ENCODE data around the gene SAMD4A.

The SAMD4A gene

DNA sequence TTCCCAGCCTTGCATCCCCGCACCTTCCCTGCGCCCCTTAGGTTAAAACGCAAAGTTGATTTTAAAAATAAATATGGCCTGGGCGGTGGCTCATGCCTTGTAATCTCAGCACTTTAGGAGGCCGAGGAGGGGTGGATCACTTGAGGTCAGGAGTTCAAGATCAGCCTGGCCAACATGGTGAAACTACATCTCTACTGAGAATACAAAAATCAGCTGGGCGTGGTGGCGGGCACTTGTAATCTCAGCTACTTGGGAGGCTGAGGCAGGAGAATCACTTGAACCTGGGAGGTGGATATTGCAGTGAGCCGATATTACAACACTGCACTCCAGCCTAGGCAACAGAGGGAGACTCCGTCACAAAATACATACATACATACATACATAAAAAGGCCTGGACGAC is 239.7 kb downstream of the SAMD4A start:
- H3K36me3 Mint-ChIP-seq (ENCODE audit: low read depth) = no peaks in the 10 kb centered on the region
- no peaks in the 10 kb centered on the region for H3K9me3 Mint-ChIP-seq
- DNase-seq = no peak
- peaks cover 43% of the 10 kb centered on the region for H3K27me3 Mint-ChIP-seq (ENCODE audit: low read depth, poor library complexity)
- H3K4me1 Mint-ChIP-seq = peaks cover 28% of the 10 kb centered on the region
- H3K4me3 Mint-ChIP-seq = no peak overlapping the region
- H3K27ac Mint-ChIP-seq = no peak overlapping the region
- TF ChIP-seq, protein P1, sequence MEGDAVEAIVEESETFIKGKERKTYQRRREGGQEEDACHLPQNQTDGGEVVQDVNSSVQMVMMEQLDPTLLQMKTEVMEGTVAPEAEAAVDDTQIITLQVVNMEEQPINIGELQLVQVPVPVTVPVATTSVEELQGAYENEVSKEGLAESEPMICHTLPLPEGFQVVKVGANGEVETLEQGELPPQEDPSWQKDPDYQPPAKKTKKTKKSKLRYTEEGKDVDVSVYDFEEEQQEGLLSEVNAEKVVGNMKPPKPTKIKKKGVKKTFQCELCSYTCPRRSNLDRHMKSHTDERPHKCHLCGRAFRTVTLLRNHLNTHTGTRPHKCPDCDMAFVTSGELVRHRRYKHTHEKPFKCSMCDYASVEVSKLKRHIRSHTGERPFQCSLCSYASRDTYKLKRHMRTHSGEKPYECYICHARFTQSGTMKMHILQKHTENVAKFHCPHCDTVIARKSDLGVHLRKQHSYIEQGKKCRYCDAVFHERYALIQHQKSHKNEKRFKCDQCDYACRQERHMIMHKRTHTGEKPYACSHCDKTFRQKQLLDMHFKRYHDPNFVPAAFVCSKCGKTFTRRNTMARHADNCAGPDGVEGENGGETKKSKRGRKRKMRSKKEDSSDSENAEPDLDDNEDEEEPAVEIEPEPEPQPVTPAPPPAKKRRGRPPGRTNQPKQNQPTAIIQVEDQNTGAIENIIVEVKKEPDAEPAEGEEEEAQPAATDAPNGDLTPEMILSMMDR (IDR thresholded peaks at IDR 0.05) = no peak

DNA sequence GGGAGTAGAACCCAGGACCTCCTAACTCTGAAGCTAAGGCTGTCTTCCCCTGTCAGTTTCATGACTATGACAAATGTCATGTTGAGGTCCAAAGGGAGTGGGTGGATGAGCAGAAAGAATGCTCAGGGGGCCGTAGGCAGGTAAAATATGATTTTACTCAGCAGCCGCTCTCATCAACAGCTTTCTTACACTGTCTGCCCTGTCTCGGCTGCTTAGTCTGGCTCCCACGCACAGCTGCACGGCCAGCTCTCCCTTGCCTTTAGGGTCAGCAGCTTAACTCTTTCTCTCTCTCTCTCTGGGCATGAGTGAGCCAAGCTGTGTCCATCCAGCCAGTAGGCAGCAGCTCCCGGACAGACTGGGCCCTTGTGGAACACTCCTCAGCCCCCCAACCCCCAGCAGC is 240.5 kb downstream of the SAMD4A start:
- H3K4me1 Mint-ChIP-seq = peaks cover 28% of the 10 kb centered on the region
- peaks cover 35% of the 10 kb centered on the region for H3K27me3 Mint-ChIP-seq (ENCODE audit: low read depth, poor library complexity)
- no peak overlapping the region for H3K4me3 Mint-ChIP-seq
- H3K36me3 Mint-ChIP-seq (ENCODE audit: low read depth) = no peaks in the 10 kb centered on the region
- TF ChIP-seq, protein P1 (IDR thresholded peaks at IDR 0.05) = no peak
- DNase-seq = no peak
- H3K9me3 Mint-ChIP-seq = no peaks in the 10 kb centered on the region
- H3K27ac Mint-ChIP-seq = no peak overlapping the region

DNA sequence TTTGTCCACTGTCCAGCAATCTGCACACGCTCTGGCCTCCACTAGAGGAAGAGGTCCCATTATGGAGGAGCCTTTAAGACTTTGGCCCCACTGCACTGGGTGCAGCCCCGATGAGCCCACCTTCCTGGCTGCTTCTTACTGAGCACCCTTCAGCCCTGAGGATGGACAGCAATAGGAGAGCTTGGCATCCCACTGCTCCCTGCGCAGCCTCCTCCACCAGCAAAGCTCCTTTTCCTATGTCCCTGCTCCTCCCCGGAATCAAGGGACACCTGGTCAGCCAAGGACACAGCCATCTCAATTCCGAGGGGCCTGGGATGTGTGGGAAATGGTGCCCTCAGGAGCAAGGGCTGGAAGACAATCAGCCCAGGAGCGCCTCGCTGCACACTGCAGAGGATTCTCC is 241.0 kb downstream of the SAMD4A start:
- no peak overlapping the region for H3K27ac Mint-ChIP-seq
- TF ChIP-seq, protein P1 (IDR thresholded peaks at IDR 0.05) = no peak
- no peak for DNase-seq
- peaks cover 35% of the 10 kb centered on the region for H3K27me3 Mint-ChIP-seq (ENCODE audit: low read depth, poor library complexity)
- no peaks in the 10 kb centered on the region for H3K9me3 Mint-ChIP-seq
- no peak overlapping the region for H3K4me3 Mint-ChIP-seq
- peaks cover 28% of the 10 kb centered on the region for H3K4me1 Mint-ChIP-seq
- no peaks in the 10 kb centered on the region for H3K36me3 Mint-ChIP-seq (ENCODE audit: low read depth)

DNA sequence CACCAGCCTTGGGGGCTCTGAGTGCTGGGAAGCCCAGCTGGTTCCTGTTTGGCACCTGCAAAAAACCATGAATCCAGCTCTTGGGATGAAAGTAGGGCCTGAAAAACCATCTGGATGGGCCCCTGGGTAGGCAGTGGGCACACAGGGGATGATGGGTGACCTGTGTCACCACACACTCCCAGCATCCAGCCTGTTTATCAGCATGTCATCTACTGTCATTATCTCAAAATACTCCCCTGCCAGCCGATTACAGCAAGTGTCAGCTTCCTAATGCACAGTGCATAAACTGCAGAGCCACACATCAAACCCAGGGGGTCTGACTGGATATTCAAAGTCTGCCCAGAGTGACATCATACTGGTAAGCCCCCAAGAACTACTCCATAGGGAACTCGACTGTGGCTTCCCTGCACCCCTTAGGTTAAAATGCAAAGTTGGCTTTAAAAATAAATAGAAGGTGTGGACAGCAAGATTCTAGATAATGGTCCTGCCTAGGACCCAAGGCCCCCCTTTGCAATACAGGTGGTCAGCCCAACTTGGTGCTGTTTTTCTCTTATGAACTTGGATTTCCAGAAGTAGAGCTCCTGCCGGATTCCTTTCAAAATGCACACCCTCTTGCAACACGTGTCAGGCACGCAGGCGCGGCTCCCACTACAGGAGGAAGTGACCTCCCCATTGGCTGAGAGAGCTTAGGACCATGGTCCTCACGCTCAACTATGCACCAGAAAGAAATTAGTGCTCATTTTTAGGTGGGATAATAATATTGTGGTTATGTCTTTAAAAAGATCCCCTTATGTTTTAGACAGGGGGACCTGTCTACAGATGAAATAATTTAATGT is 241.6 kb downstream of the SAMD4A start:
- no peak for DNase-seq
- no peaks in the 10 kb centered on the region for H3K9me3 Mint-ChIP-seq
- peaks cover 25% of the 10 kb centered on the region for H3K4me1 Mint-ChIP-seq
- H3K27ac Mint-ChIP-seq = no peak overlapping the region
- TF ChIP-seq, protein P1 (IDR thresholded peaks at IDR 0.05) = no peak
- H3K36me3 Mint-ChIP-seq (ENCODE audit: low read depth) = no peaks in the 10 kb centered on the region
- no peak overlapping the region for H3K4me3 Mint-ChIP-seq
- peaks cover 37% of the 10 kb centered on the region for H3K27me3 Mint-ChIP-seq (ENCODE audit: low read depth, poor library complexity)

DNA sequence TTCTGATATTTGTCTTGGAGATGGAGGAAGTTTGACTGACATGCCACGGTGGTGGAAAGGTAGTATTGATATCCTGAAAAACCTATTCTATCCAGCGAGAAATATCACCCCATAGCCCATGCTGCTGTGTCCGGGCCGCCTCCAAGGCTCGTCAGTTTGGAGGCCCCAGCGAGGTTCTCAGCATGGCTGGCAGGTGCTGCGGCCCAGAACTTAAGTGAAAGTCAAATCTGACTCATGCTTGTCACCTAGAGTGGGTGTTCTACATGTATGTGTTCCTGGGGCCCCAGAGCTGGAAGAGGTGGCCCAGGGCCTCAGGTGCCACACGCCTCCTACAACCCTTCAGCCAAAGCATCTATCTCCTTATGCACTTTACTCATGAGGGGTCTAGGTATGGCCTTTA is 242.8 kb downstream of the SAMD4A start:
- Mint-ChIP-seq H3K27ac (no peak overlapping the region), H3K36me3 (ENCODE audit: low read depth) (no peaks in the 10 kb centered on the region), H3K4me1 (peaks cover 15% of the 10 kb centered on the region), H3K4me3 (no peak overlapping the region), H3K9me3 (no peaks in the 10 kb centered on the region), H3K27me3 (ENCODE audit: low read depth, poor library complexity) (peaks cover 36% of the 10 kb centered on the region)
- DNase-seq = no peak
- TF ChIP-seq, protein P1 (IDR thresholded peaks at IDR 0.05) = no peak

DNA sequence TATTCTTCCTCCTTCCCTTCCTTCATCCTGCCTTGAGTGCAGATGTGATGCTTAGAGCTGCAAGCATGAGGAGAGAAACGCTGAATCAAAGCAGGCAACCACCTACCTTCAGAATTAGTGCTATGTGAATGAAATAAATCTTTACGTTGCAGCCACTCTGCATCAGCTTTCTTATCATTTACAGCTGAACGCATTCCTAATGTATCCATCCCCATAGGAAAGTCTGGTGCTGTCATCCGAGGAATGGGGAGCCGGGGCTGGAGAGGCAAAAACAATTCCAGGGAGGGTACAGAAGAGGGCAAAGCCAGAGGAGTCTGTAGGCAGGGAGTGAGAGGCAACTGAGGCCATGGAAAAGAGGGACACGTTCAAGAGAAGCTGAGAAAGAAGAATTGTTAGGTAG is 245.7 kb downstream of the SAMD4A start:
- peaks cover 27% of the 10 kb centered on the region for H3K27me3 Mint-ChIP-seq (ENCODE audit: low read depth, poor library complexity)
- peaks cover 12% of the 10 kb centered on the region for H3K4me1 Mint-ChIP-seq
- no peak overlapping the region for H3K4me3 Mint-ChIP-seq
- no peak for DNase-seq
- no peaks in the 10 kb centered on the region for H3K9me3 Mint-ChIP-seq
- no peak overlapping the region for H3K27ac Mint-ChIP-seq
- no peaks in the 10 kb centered on the region for H3K36me3 Mint-ChIP-seq (ENCODE audit: low read depth)
- TF ChIP-seq, protein P1 (IDR thresholded peaks at IDR 0.05) = no peak

Data from nephron progenitor cell (in vitro differentiated cells).